Left colon (tissue), 2 donors: ENCODE data around the gene PRAMEF2. TPM values are rescaled to one million over a fixed set of nuclear protein-coding genes. Genes with fewer than 3 reads are reported as not detected.
"Not testable (repeated sequence)": the region's sequence is repeated elsewhere in the genome, so short reads cannot be mapped to it uniquely, and the experiment has no call there.

Experiments used
- ATAC-seq: fragments of 200-7000 bp; cut with Tn5 transposase; one replicate; pipeline ENCODE4 v1.9.1; 2020; ENCODE audit warnings: mild to moderate bottlenecking, moderate library complexity
- DNase-seq, 2 donors: peaks; one replicate each; pipeline ENCODE4 v3.0.0-alpha.2; 2020
- intact Hi-C, 2 donors: fragments of 100-400 bp; cut with DNase I in 1 of 2; cut with micrococcal nuclease in 1 of 2; formaldehyde crosslinking; loops; one replicate each; pipeline versions ENCODE4 v1.11.2 to v1.14.0; 2022; cut with DNase I, micrococcal nuclease
- long read RNA-seq: library from polyadenylated mRNA; unstranded; transcript quantifications from one replicate; pipeline ENCODE4 v2.0.0, GENCODE V29; 2021
- total RNA-seq, 2 donors: library from RNA; stranded (reverse); fragmentation: NEBNext Ultra II Directional; extraction: Animal tissue kit (Norgen Biotek cat#: 25700); gene quantifications; one replicate each; pipeline ENCODE4 v1.2.1, GENCODE V29; 2021
- donor health status: DM: no; HTN: no; CAD: no.
- donor health status: DM: yes; HTN: yes; CAD: no.

The PRAMEF2 gene, protein sequence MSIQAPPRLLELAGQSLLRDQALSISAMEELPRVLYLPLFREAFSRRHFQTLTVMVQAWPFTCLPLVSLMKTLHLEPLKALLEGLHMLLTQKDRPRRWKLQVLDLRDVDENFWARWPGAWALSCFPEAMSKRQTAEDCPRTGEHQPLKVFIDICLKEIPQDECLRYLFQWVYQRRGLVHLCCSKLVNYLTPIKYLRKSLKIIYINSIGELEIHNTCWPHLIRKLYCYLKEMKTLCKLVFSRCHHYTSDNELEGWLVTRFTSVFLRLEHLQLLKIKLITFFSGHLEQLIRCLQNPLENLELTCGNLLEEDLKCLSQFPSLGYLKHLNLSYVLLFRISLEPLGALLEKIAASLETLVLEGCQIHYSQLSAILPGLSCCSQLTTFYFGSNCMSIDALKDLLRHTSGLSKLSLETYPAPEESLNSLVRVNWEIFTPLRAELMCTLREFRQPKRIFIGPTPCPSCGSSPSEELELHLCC
- total RNA-seq = not detected
- long read RNA-seq = 0 reads

GRCh38 chr1:12856786-12857185 is at the start of gene PRAMEF2:
PRAMEF2 (plus strand) TSS chr1:12857086; CDS start chr1:12859010, 1,924 bp downstream.
- DNase-seq, intact Hi-C loops, ATAC-seq: not testable (repeated sequence)

GRCh38 chr1:12809933-12810332 is 47.0 kb upstream of the PRAMEF2 start:
- intact Hi-C loops = no loop called here
- DNase-seq (no peak), ATAC-seq (no peak)

DNA sequence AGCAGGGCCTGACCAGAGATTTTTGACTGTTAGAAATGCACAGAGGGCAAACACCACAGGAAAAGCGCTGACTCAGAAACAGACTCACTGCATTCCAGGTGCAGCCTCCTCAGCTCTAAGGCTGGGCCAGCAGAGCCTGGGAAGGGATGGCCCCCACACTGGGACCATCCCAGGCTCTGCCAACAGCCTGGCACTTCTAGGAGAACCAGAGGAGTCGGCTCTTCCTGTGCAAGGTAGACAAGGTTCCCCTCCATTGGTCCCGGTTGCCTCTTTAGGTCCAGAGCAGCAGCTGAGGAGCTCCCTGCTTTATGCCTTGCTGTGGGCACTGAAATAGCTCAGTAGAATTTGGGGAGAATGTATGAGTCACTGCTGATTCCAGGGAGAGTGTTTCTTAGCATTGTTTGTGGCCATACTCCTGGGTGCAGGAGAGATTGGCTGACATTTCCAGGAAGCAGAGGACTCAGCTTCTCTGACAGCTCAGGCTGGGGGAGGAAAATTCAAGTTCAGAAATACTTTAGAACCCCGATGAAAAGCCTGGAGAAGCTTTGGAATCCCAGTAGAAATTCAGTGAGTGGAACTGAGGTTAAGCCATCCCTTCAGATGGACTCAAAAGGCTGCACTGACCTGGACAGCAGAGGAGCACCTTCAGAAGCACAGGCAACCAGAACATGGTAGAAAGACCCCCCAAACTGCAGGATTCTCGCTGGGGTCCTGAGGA is 46.0 kb upstream of the PRAMEF2 start:
- ATAC-seq (no peak), DNase-seq (no peak)
- intact Hi-C loops = no loop called here

- DNase-seq (no peak), ATAC-seq (no peak)
- intact Hi-C loops = no loop called here
Observed at GRCh38 chr1:12811409-12811784, 45.5 kb upstream of the PRAMEF2 start.

GRCh38 chr1:12819061-12819460 is 37.8 kb upstream of the PRAMEF2 start:
- DNase-seq, ATAC-seq, intact Hi-C loops: not testable (repeated sequence)

GRCh38 chr1:12831310-12831709 is 25.6 kb upstream of the PRAMEF2 start, which contains the start of gene PRAMEF11:
PRAMEF11 (minus strand) TSS chr1:12831410; CDS start chr1:12828789, 2,621 bp downstream.
- ATAC-seq, DNase-seq, intact Hi-C loops: not testable (repeated sequence)

- intact Hi-C loops, DNase-seq, ATAC-seq: not testable (repeated sequence)
Observed at GRCh38 chr1:12833251-12833650, 23.6 kb upstream of the PRAMEF2 start.

- DNase-seq, intact Hi-C loops, ATAC-seq: not testable (repeated sequence)
Observed at GRCh38 chr1:12848620-12849019, 8.3 kb upstream of the PRAMEF2 start, which contains the start of gene HNRNPCL1. HNRNPCL1 (minus strand) TSS chr1:12848720; CDS start chr1:12848289, 431 bp downstream.

- intact Hi-C loops = no loop called here
- DNase-seq (no peak), ATAC-seq (no peak)
Observed at GRCh38 chr1:12851779-12852178, 5.1 kb upstream of the PRAMEF2 start.

GRCh38 chr1:12863131-12863880 is 6.4 kb downstream of the PRAMEF2 start:
- DNase-seq, intact Hi-C loops, ATAC-seq: not testable (repeated sequence)

GRCh38 chr1:12878453-12878852 is 21.6 kb downstream of the PRAMEF2 start:
- intact Hi-C loops, ATAC-seq, DNase-seq: not testable (repeated sequence)

DNA sequence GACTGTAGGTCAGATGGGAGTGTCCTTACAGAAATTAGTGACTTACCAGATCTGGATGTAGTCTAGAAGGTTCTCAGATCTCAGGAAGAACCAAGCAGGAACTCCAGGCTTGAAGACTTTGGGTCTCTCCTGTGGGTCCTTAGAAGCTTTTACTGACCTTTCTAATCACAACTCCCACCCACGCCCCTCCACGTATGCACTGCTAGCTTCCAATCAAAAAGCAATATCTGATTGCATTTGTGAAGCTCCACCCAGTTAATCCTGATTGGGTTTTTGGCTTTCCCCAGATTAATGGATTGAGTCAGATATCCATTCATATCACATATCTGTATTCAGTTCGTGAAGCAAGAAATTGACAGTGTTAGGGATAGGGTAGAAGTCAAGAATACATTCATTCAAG is 29.2 kb downstream of the PRAMEF2 start, which contains the start of gene PRAMEF4:
PRAMEF4 (minus strand) TSS at position 101 of the 400 bp plus-strand sequence. CDS start 2,807 bp downstream, outside the sequence.
- ATAC-seq, DNase-seq, intact Hi-C loops: not testable (repeated sequence)

GRCh38 chr1:12898170-12898569 is 41.3 kb downstream of the PRAMEF2 start, which contains the start of gene PRAMEF10:
PRAMEF10 (minus strand) TSS chr1:12898270; CDS start chr1:12895847, 2,423 bp downstream.
- ATAC-seq, intact Hi-C loops, DNase-seq: not testable (repeated sequence)

GRCh38 chr1:12899186-12899585 is 42.3 kb downstream of the PRAMEF2 start:
- intact Hi-C loops, DNase-seq, ATAC-seq: not testable (repeated sequence)

GRCh38 chr1:12903793-12904572 is 47.1 kb downstream of the PRAMEF2 start:
- intact Hi-C loops, ATAC-seq, DNase-seq: not testable (repeated sequence)
